Measurements from ENCODE around the gene TEX13A.
"Not testable (repeated sequence)": the region's sequence is repeated elsewhere in the genome, so short reads cannot be mapped to it uniquely, and the experiment has no call there.

The TEX13A gene

GRCh38 chrX:105220636-105221035, at the start of gene TEX13A:
Gene TEX13A, minus strand, starts transcription at chrX:105220694. Its CDS starts 297 bp downstream, at chrX:105220397.
- no peak for DNase-seq

GRCh38 chrX:105269386-105269785, 48.9 kb upstream of the TEX13A start:
- no peak for DNase-seq

GRCh38 chrX:105267167-105267566, 46.7 kb upstream of the TEX13A start:
- DNase-seq: no peak

- DNase-seq: no peak
Measured at GRCh38 chrX:105266456-105266855, 46.0 kb upstream of the TEX13A start.

GRCh38 chrX:105265093-105265492, 44.6 kb upstream of the TEX13A start:
- DNase-seq: no peak

- DNase-seq: no peak
Measured at GRCh38 chrX:105263801-105264200, 43.3 kb upstream of the TEX13A start.

- no peak for DNase-seq
Measured at GRCh38 chrX:105263171-105263570, 42.7 kb upstream of the TEX13A start.

- no peak for DNase-seq
Measured at GRCh38 chrX:105260291-105261043, 40.0 kb upstream of the TEX13A start.

- DNase-seq: no peak
Measured at GRCh38 chrX:105241056-105241455, 20.6 kb upstream of the TEX13A start.

- not testable (repeated sequence) for DNase-seq
Measured at GRCh38 chrX:105237407-105237806, 16.9 kb upstream of the TEX13A start.

- DNase-seq: no peak
Measured at GRCh38 chrX:105229146-105229545, 8.7 kb upstream of the TEX13A start.

- no peak for DNase-seq
Measured at GRCh38 chrX:105228602-105229001, 8.1 kb upstream of the TEX13A start.

- no peak for DNase-seq
Measured at GRCh38 chrX:105226499-105226898, 6.0 kb upstream of the TEX13A start.

- DNase-seq: no peak
Measured at GRCh38 chrX:105221374-105221773, 880 bp upstream of the TEX13A start.

GRCh38 chrX:105219454-105220401, 766 bp downstream of the TEX13A start:
- no peak for DNase-seq

- no peak for DNase-seq
Measured at GRCh38 chrX:105211066-105211575, 9.4 kb downstream of the TEX13A start.

GRCh38 chrX:105210258-105210657, 10.2 kb downstream of the TEX13A start:
- no peak for DNase-seq

- no peak for DNase-seq
Measured at GRCh38 chrX:105209406-105209805, 11.1 kb downstream of the TEX13A start.

- no peak for DNase-seq
Measured at GRCh38 chrX:105191878-105192277, 28.6 kb downstream of the TEX13A start.

GRCh38 chrX:105190252-105190853, 30.1 kb downstream of the TEX13A start:
- no peak for DNase-seq

- DNase-seq: no peak
Measured at GRCh38 chrX:105189093-105189492, 31.4 kb downstream of the TEX13A start.

GRCh38 chrX:105179644-105180043, 40.9 kb downstream of the TEX13A start:
- no peak for DNase-seq

GRCh38 chrX:105173071-105173470, 47.4 kb downstream of the TEX13A start:
- no peak for DNase-seq
